Panc1 (cell line): ENCODE measurements around the gene TSR3.

Experiments
- POLR2AphosphoS5 ChIP-seq: IDR thresholded peaks from 2 replicates; pipeline ENCODE4 v1.6.1; 2012; ENCODE audit warnings: mild to moderate bottlenecking, low read depth, low read length, moderate library complexity
- TF ChIP-seq, protein P1 (sequence below): fragments of 450-650 bp; IDR thresholded peaks from 2 replicates; pipeline ENCODE4 v1.5.1; 2017; ENCODE audit warnings: mild to moderate bottlenecking
- TF ChIP-seq, protein P2 (sequence below), 2 experiments: IDR thresholded peaks; 2 replicates each; pipeline ENCODE4 v1.6.1; 2011 to 2012; ENCODE audit warnings: low read depth in 2 of 2, control low read depth in 1 of 2, low read length in 1 of 2, mild to moderate bottlenecking in 1 of 2, moderate library complexity in 1 of 2; ENCODE audit not compliant: insufficient read depth in 1 of 2

DNA sequence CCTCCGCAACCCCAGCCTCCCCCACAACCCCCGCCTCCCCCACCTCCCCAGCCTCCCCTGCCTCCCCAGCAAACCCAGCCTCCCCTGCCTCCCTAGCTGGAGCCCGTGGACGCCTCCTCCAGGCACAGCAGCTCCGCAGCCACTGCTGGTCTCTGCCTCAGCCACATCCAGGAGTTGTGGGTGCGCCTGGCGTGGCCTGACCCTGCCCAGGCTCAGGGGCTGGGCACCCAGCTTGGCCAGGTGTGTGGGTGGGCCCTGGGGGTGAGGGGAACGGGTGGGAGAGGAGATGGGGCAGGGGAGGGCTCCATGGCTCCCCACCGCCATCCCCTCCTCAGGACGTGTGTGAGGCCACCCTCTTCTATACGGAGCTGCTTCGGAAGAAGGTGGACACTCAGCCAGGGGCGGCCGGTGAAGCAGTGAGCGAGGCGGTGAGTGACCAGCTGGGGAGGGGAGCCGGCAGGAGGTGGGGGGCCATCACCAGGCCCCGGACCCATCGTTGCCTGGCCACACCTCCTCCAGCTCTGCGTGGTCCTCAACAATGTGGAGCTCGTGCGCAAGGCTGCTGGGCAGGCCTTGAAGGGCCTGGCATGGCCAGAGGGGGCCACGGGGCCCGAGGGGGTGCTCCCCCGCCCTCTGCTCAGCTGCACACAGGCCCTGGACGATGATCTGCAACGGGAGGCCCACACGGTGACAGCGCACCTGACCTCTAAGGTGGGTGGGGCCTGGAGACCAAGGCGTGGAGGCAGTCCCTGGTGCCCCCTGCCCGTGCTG is 5.8 kb downstream of the TSR3 start:
- TF ChIP-seq, protein P1, sequence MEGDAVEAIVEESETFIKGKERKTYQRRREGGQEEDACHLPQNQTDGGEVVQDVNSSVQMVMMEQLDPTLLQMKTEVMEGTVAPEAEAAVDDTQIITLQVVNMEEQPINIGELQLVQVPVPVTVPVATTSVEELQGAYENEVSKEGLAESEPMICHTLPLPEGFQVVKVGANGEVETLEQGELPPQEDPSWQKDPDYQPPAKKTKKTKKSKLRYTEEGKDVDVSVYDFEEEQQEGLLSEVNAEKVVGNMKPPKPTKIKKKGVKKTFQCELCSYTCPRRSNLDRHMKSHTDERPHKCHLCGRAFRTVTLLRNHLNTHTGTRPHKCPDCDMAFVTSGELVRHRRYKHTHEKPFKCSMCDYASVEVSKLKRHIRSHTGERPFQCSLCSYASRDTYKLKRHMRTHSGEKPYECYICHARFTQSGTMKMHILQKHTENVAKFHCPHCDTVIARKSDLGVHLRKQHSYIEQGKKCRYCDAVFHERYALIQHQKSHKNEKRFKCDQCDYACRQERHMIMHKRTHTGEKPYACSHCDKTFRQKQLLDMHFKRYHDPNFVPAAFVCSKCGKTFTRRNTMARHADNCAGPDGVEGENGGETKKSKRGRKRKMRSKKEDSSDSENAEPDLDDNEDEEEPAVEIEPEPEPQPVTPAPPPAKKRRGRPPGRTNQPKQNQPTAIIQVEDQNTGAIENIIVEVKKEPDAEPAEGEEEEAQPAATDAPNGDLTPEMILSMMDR, result no peak
- TF ChIP-seq, protein P2, sequence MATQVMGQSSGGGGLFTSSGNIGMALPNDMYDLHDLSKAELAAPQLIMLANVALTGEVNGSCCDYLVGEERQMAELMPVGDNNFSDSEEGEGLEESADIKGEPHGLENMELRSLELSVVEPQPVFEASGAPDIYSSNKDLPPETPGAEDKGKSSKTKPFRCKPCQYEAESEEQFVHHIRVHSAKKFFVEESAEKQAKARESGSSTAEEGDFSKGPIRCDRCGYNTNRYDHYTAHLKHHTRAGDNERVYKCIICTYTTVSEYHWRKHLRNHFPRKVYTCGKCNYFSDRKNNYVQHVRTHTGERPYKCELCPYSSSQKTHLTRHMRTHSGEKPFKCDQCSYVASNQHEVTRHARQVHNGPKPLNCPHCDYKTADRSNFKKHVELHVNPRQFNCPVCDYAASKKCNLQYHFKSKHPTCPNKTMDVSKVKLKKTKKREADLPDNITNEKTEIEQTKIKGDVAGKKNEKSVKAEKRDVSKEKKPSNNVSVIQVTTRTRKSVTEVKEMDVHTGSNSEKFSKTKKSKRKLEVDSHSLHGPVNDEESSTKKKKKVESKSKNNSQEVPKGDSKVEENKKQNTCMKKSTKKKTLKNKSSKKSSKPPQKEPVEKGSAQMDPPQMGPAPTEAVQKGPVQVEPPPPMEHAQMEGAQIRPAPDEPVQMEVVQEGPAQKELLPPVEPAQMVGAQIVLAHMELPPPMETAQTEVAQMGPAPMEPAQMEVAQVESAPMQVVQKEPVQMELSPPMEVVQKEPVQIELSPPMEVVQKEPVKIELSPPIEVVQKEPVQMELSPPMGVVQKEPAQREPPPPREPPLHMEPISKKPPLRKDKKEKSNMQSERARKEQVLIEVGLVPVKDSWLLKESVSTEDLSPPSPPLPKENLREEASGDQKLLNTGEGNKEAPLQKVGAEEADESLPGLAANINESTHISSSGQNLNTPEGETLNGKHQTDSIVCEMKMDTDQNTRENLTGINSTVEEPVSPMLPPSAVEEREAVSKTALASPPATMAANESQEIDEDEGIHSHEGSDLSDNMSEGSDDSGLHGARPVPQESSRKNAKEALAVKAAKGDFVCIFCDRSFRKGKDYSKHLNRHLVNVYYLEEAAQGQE (IDR thresholded peaks at IDR 0.05; ENCODE audit: insufficient read depth in 1 of 2, low read depth in 2 of 2, low read length in 1 of 2), result no peak
- TF ChIP-seq POLR2AphosphoS5, result no peak
